Neural cell (in vitro differentiated cells): ENCODE measurements around the gene OR5B12. TPM values are rescaled to one million over a fixed set of nuclear protein-coding genes. Genes with fewer than 3 reads are reported as not detected.
"Not testable (repeated sequence)": the region's sequence is repeated elsewhere in the genome, so short reads cannot be mapped to it uniquely, and the experiment has no call there.

Source experiments
- H2AFZ ChIP-seq: fragments of 200-600, 300-800 bp; sonication (generic), shearing (Covaris generic); 2 replicates; pipeline ENCODE4 v1.6.0; 2014; ENCODE audit warnings: low read depth, mild to moderate bottlenecking, antibody characterized with exemption, low read length, moderate library complexity
- H3F3A ChIP-seq: fragments of 200-600 bp; shearing (Covaris generic); 2 replicates; pipeline ENCODE4 v1.6.1; 2016; ENCODE audit warnings: mild to moderate bottlenecking, moderate library complexity, mixed read lengths, antibody characterized with exemption, low read length; ENCODE audit not compliant: insufficient read depth, poor library complexity, severe bottlenecking
- H3K27ac ChIP-seq: fragments of 200-600, 300-800 bp; sonication (generic), shearing (Covaris generic); 2 replicates; pipeline ENCODE4 v1.5.1; 2014; ENCODE audit warnings: mild to moderate bottlenecking, low read length, moderate library complexity
- H3K27me3 ChIP-seq: fragments of 300-800, 200-600 bp; sonication (generic), shearing (Covaris generic); 2 replicates; pipeline ENCODE4 v1.6.0; 2014; ENCODE audit warnings: mild to moderate bottlenecking, low read depth, low read length, moderate library complexity; ENCODE audit not compliant: insufficient read depth
- H3K36me3 ChIP-seq: fragments of 300-800, 200-600 bp; sonication (generic), shearing (Covaris generic); 2 replicates; pipeline ENCODE4 v1.5.1; 2014; ENCODE audit warnings: mild to moderate bottlenecking, antibody characterized with exemption, low read length, moderate library complexity; ENCODE audit not compliant: insufficient read depth
- H3K4me2 ChIP-seq: fragments of 300-800, 200-600 bp; sonication (generic), shearing (Covaris generic); 2 replicates; pipeline ENCODE4 v1.6.0; 2014; ENCODE audit warnings: mild to moderate bottlenecking, low read length
- H3K4me3 ChIP-seq: fragments of 300-800, 200-600 bp; sonication (generic), shearing (Covaris generic); 2 replicates; pipeline ENCODE4 v1.5.1; 2014; ENCODE audit warnings: mild to moderate bottlenecking, low read length, moderate library complexity
- H3K79me2 ChIP-seq: fragments of 200-600 bp; shearing (Covaris generic); replicated peaks from 2 replicates; pipeline ENCODE4 v1.6.0; 2014; ENCODE audit warnings: mild to moderate bottlenecking, low read length, moderate library complexity; ENCODE audit not compliant: insufficient read depth
- H3K9ac ChIP-seq: fragments of 300-800, 200-600 bp; sonication (generic), shearing (Covaris generic); 2 replicates; pipeline ENCODE4 v1.6.1; 2016; ENCODE audit warnings: mild to moderate bottlenecking, low read length, mixed read lengths
- H3K9me2 ChIP-seq: fragments of 200-600 bp; shearing (Covaris generic); 2 replicates; pipeline ENCODE4 v1.6.1; 2016; ENCODE audit warnings: mild to moderate bottlenecking, low read length, mixed read lengths; ENCODE audit not compliant: insufficient read depth
- H3K9me3 ChIP-seq: fragments of 200-600, 300-800 bp; sonication (generic), shearing (Covaris generic); 2 replicates; pipeline ENCODE4 v1.6.1; 2016; ENCODE audit warnings: mild to moderate bottlenecking, mixed run types, low read length, moderate library complexity, mixed read lengths
- H4K20me1 ChIP-seq: fragments of 200-600 bp; shearing (Covaris generic); 2 replicates; pipeline ENCODE4 v1.6.1; 2016; ENCODE audit warnings: mild to moderate bottlenecking, mixed run types; ENCODE audit not compliant: insufficient read depth
- EP300 ChIP-seq: fragments of 450-650 bp; conservative IDR thresholded peaks from 2 replicates; pipeline ENCODE4 v1.6.1; 2014; ENCODE audit warnings: antibody characterized with exemption, mild to moderate bottlenecking, moderate library complexity; ENCODE audit not compliant: poor library complexity, severe bottlenecking
- EZH2 ChIP-seq: fragments of 200-600, 300-800 bp; shearing (Covaris generic), sonication (generic); IDR thresholded peaks from 2 replicates; pipeline ENCODE4 v1.6.1; 2014; ENCODE audit warnings: antibody characterized with exemption, low read length, borderline replicate concordance, mild to moderate bottlenecking; ENCODE audit not compliant: insufficient read depth, poor library complexity, severe bottlenecking
- MXI1 ChIP-seq: fragments of 450-650 bp; conservative IDR thresholded peaks from 2 replicates; pipeline ENCODE4 v1.6.1; 2014; ENCODE audit warnings: antibody characterized with exemption, mild to moderate bottlenecking; ENCODE audit not compliant: poor library complexity, severe bottlenecking
- POLR2AphosphoS5 ChIP-seq: IDR thresholded peaks from 2 replicates; pipeline ENCODE4 v1.6.1; 2012
- RAD21 ChIP-seq: fragments of 450-650 bp; conservative IDR thresholded peaks from 2 replicates; pipeline ENCODE4 v1.6.1; 2014; ENCODE audit warnings: antibody characterized with exemption, mild to moderate bottlenecking, moderate library complexity
- SMC3 ChIP-seq: fragments of 450-650 bp; conservative IDR thresholded peaks from 2 replicates; pipeline ENCODE4 v1.6.1; 2014; ENCODE audit warnings: antibody characterized with exemption, mild to moderate bottlenecking, moderate library complexity; ENCODE audit not compliant: poor library complexity
- TAF1 ChIP-seq: IDR thresholded peaks from 2 replicates; pipeline ENCODE4 v1.6.1; 2012; ENCODE audit warnings: low read depth
- polyA plus RNA-seq: library from polyadenylated mRNA; depleted of rRNA; stranded (reverse); fragments of >200 nt; gene quantifications from 2 replicates; pipeline ENCODE4 v1.2.3, GENCODE V29; 2014
- TF ChIP-seq, protein P1 (sequence below): fragments of 450-650 bp; IDR thresholded peaks from 2 replicates; pipeline ENCODE4 v1.5.1; 2014; ENCODE audit warnings: antibody characterized with exemption, mild to moderate bottlenecking, moderate library complexity; ENCODE audit not compliant: poor library complexity, severe bottlenecking
- TF ChIP-seq, protein P2 (sequence below): IDR thresholded peaks from 2 replicates; pipeline ENCODE4 v1.6.1; 2012; ENCODE audit warnings: borderline replicate concordance

Gene OR5B12
- polyA plus RNA-seq, 1 donor from 2014 or later: not detected

DNA sequence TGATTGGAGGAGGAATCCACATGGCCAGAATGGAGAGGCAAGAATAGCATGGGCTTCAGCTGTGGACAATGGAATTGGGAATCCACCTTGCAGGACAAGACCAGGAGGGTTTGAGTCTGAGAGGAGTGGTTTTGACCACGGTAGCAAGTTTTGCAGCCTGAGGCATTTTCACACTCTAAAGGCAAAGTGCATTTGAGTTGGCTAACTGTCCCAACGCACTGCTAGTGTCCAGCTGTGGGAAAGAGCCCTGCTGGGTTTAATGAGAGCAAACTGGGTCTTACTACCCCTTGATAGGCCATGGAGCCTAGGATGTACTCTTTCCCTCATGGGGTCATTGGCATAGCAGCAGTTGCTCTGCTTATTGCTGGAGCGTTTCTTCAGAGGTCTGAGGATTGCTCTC is 14.0 kb downstream of the OR5B12 start, which contains the start of gene OR5B2:
OR5B2 (minus strand) TSS at position 101 of the 400 bp plus-strand sequence. CDS start 4,860 bp downstream, outside the sequence.
- Histone ChIP-seq H3K4me2 (no peak within 1 kb of the TSS), H3K27me3 (no peaks in the 10 kb centered on the region), H3K79me2 (no peaks in the 10 kb centered on the region), H3F3A (no peaks in the 10 kb centered on the region), H3K9me3 (no peaks in the 10 kb centered on the region), H3K36me3 (no peaks in the 10 kb centered on the region), H2AFZ (no peak within 1 kb of the TSS), H3K9me2 (no peaks in the 10 kb centered on the region), H3K9ac (no peak within 1 kb of the TSS), H3K27ac (no peak within 1 kb of the TSS), H4K20me1 (no peaks in the 10 kb centered on the region), H3K4me3 (no peak within 1 kb of the TSS)
- TF ChIP-seq, protein P1, sequence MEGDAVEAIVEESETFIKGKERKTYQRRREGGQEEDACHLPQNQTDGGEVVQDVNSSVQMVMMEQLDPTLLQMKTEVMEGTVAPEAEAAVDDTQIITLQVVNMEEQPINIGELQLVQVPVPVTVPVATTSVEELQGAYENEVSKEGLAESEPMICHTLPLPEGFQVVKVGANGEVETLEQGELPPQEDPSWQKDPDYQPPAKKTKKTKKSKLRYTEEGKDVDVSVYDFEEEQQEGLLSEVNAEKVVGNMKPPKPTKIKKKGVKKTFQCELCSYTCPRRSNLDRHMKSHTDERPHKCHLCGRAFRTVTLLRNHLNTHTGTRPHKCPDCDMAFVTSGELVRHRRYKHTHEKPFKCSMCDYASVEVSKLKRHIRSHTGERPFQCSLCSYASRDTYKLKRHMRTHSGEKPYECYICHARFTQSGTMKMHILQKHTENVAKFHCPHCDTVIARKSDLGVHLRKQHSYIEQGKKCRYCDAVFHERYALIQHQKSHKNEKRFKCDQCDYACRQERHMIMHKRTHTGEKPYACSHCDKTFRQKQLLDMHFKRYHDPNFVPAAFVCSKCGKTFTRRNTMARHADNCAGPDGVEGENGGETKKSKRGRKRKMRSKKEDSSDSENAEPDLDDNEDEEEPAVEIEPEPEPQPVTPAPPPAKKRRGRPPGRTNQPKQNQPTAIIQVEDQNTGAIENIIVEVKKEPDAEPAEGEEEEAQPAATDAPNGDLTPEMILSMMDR: no peak
- no peak for TF ChIP-seq POLR2AphosphoS5

DNA sequence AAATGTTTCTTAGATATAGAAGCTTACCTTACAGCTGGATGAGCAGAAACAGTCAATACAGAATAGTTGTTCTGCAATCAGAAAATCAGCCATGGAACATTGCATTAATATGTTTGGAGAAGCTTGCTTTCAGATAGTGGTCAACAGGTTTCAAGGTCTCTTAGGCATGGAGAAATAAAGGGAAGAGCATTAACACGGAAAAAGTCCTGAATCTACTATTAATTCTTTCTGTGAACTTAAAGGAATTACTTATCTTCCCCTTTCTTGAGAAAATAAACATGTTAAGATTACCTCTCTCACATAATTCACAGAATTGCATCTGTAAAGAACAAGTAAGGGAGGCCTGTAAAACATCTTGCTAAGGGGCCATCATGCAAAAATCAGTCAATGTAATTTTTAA is 35.3 kb downstream of the OR5B12 start, which contains the start of gene OR5B3:
OR5B3 (minus strand) TSS at position 101 of the 400 bp plus-strand sequence. CDS start 3,465 bp downstream, outside the sequence.
- peaks cover 7% of the 10 kb centered on the region for H3K9me3 ChIP-seq
- no peaks in the 10 kb centered on the region for H3K9me2 ChIP-seq
- no peak within 1 kb of the TSS for H2AFZ ChIP-seq
- TF ChIP-seq TAF1: no peak
- TF ChIP-seq, protein P1: no peak
- TF ChIP-seq EZH2: no peak
- TF ChIP-seq, protein P2, sequence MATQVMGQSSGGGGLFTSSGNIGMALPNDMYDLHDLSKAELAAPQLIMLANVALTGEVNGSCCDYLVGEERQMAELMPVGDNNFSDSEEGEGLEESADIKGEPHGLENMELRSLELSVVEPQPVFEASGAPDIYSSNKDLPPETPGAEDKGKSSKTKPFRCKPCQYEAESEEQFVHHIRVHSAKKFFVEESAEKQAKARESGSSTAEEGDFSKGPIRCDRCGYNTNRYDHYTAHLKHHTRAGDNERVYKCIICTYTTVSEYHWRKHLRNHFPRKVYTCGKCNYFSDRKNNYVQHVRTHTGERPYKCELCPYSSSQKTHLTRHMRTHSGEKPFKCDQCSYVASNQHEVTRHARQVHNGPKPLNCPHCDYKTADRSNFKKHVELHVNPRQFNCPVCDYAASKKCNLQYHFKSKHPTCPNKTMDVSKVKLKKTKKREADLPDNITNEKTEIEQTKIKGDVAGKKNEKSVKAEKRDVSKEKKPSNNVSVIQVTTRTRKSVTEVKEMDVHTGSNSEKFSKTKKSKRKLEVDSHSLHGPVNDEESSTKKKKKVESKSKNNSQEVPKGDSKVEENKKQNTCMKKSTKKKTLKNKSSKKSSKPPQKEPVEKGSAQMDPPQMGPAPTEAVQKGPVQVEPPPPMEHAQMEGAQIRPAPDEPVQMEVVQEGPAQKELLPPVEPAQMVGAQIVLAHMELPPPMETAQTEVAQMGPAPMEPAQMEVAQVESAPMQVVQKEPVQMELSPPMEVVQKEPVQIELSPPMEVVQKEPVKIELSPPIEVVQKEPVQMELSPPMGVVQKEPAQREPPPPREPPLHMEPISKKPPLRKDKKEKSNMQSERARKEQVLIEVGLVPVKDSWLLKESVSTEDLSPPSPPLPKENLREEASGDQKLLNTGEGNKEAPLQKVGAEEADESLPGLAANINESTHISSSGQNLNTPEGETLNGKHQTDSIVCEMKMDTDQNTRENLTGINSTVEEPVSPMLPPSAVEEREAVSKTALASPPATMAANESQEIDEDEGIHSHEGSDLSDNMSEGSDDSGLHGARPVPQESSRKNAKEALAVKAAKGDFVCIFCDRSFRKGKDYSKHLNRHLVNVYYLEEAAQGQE: no peak
- no peak for TF ChIP-seq MXI1
- no peak for TF ChIP-seq EP300
- TF ChIP-seq SMC3: no peak
- no peak for TF ChIP-seq POLR2AphosphoS5
- no peak for TF ChIP-seq RAD21
- no peak within 1 kb of the TSS for H3K4me3 ChIP-seq
- no peak within 1 kb of the TSS for H3K9ac ChIP-seq
- H4K20me1 ChIP-seq: no peaks in the 10 kb centered on the region
- H3F3A ChIP-seq: no peaks in the 10 kb centered on the region
- no peaks in the 10 kb centered on the region for H3K79me2 ChIP-seq
- H3K36me3 ChIP-seq: no peaks in the 10 kb centered on the region
- H3K27ac ChIP-seq: no peak within 1 kb of the TSS
- H3K27me3 ChIP-seq: no peaks in the 10 kb centered on the region
- H3K4me2 ChIP-seq: no peak within 1 kb of the TSS

DNA sequence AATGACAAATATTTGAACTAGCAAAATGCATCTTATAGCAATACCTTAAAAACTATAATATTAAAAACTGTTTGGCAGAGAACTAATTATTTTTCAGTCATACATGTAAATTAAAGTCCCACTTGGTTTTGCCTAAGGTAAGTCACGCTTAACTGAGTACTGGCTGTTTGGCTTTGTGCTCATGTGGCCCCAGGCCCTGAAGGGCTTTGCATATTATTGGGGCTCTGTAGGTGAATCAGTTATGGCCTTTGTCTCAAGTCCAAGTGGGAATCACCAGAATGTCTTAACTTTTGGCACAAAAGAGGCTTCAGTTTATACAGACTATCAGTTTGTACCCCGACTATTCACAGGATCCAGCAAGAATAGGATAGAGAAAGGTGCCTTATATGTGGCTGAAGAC is 42.4 kb downstream of the OR5B12 start:
- not testable (repeated sequence) for H3K27ac ChIP-seq, H3F3A ChIP-seq, H3K4me3 ChIP-seq, H3K4me2 ChIP-seq, H3K9ac ChIP-seq, H3K27me3 ChIP-seq, H3K36me3 ChIP-seq, H4K20me1 ChIP-seq, H3K9me3 ChIP-seq, H3K9me2 ChIP-seq, H3K79me2 ChIP-seq, H2AFZ ChIP-seq
